KMS-11 (cell line): ENCODE measurements around the gene CPED1.

Experiments
- H2AFZ ChIP-seq: fragments of 200-600 bp; sonication (generic); 2 replicates; pipeline ENCODE4 v1.6.1; 2016; ENCODE audit warnings: antibody characterized with exemption, mixed run types, low read depth
- H3K27ac ChIP-seq: fragments of 200-600 bp; sonication (generic); 2 replicates; pipeline ENCODE4 v1.6.1; 2016; ENCODE audit warnings: mild to moderate bottlenecking, mixed run types
- H3K27me3 ChIP-seq: fragments of 200-600 bp; sonication (generic); 2 replicates; pipeline ENCODE4 v1.6.1; 2017; ENCODE audit warnings: mild to moderate bottlenecking, low read depth, mixed run types, moderate library complexity; ENCODE audit not compliant: insufficient read depth
- H3K36me3 ChIP-seq: fragments of 200-600 bp; sonication (generic); 2 replicates; pipeline ENCODE4 v1.6.1; 2017; ENCODE audit warnings: mild to moderate bottlenecking, mixed run types; ENCODE audit not compliant: insufficient read depth
- H3K4me1 ChIP-seq: fragments of 200-600 bp; sonication (generic); 2 replicates; pipeline ENCODE4 v1.6.1; 2016; ENCODE audit warnings: mild to moderate bottlenecking, low read depth, mixed run types; ENCODE audit not compliant: poor library complexity, severe bottlenecking
- H3K4me2 ChIP-seq: fragments of 200-600 bp; sonication (generic); 2 replicates; pipeline ENCODE4 v1.7.0; 2016; ENCODE audit warnings: mild to moderate bottlenecking, mixed run types
- H3K4me3 ChIP-seq: fragments of 200-600 bp; sonication (generic); IDR thresholded peaks from 2 replicates; pipeline ENCODE4 v1.6.1; 2017; ENCODE audit warnings: low read depth, low read length, mixed read lengths; ENCODE audit not compliant: insufficient read depth
- H3K79me2 ChIP-seq: fragments of 200-600 bp; sonication (generic); 2 replicates; pipeline ENCODE4 v1.6.1; 2016; ENCODE audit warnings: low read depth, mixed run types; ENCODE audit not compliant: insufficient read depth
- H3K9ac ChIP-seq: fragments of 200-600 bp; sonication (generic); 2 replicates; pipeline ENCODE4 v1.6.1; 2016; ENCODE audit warnings: mild to moderate bottlenecking, mixed run types
- H4K20me1 ChIP-seq: fragments of 200-600 bp; sonication (generic); 2 replicates; pipeline ENCODE4 v1.6.1; 2016; ENCODE audit warnings: mild to moderate bottlenecking, mixed run types; ENCODE audit not compliant: insufficient read depth
- CTCF ChIP-seq: fragments of 200-600 bp; sonication (generic); conservative IDR thresholded peaks from 2 replicates; pipeline ENCODE4 v1.6.1; 2017; ENCODE audit warnings: low read depth, mild to moderate bottlenecking, antibody characterized with exemption, low read length, moderate library complexity, mixed read lengths

CPED1 gene

GRCh38 chr7:120964088-120964487, 24.4 kb upstream of the CPED1 start:
- H2AFZ ChIP-seq = no peak overlapping the region
- peaks cover 2% of the 10 kb centered on the region for H3K36me3 ChIP-seq
- H3K4me1 ChIP-seq = peaks cover 7% of the 10 kb centered on the region
- TF ChIP-seq CTCF = no peak
- H3K27me3 ChIP-seq = no peaks in the 10 kb centered on the region
- no peak overlapping the region for H3K4me3 ChIP-seq
- H3K4me2 ChIP-seq = no peak overlapping the region
- H3K9ac ChIP-seq = no peak overlapping the region
- no peak overlapping the region for H3K27ac ChIP-seq
- H3K79me2 ChIP-seq = no peaks in the 10 kb centered on the region
- no peaks in the 10 kb centered on the region; the same call in 1 of the 2 replicates for H4K20me1 ChIP-seq

- Histone ChIP-seq H3K27ac (no peak overlapping the region), H3K36me3 (peaks cover 5% of the 10 kb centered on the region), H3K27me3 (no peaks in the 10 kb centered on the region), H3K4me3 (no peak overlapping the region), H3K79me2 (no peaks in the 10 kb centered on the region), H3K4me1 (peaks cover 4% of the 10 kb centered on the region), H2AFZ (no peak overlapping the region), H4K20me1 (no peaks in the 10 kb centered on the region; the same call in 1 of the 2 replicates), H3K4me2 (no peak overlapping the region), H3K9ac (no peak overlapping the region)
- TF ChIP-seq CTCF = no peak
Measured at GRCh38 chr7:120966961-120967360, 21.6 kb upstream of the CPED1 start.

- H3K27me3 ChIP-seq = no peaks in the 10 kb centered on the region
- no peak overlapping the region for H3K9ac ChIP-seq
- H3K4me2 ChIP-seq = no peak overlapping the region
- peaks cover 5% of the 10 kb centered on the region for H3K36me3 ChIP-seq
- H2AFZ ChIP-seq = no peak overlapping the region
- H4K20me1 ChIP-seq = no peaks in the 10 kb centered on the region
- no peak overlapping the region for H3K4me3 ChIP-seq
- no peak overlapping the region for H3K27ac ChIP-seq
- no peak for TF ChIP-seq CTCF
- H3K79me2 ChIP-seq = no peaks in the 10 kb centered on the region
- H3K4me1 ChIP-seq = no peaks in the 10 kb centered on the region
Measured at GRCh38 chr7:120973849-120974248, 14.7 kb upstream of the CPED1 start.

- H2AFZ ChIP-seq = no peak overlapping the region
- H3K4me2 ChIP-seq = no peak overlapping the region
- TF ChIP-seq CTCF = no peak
- no peaks in the 10 kb centered on the region for H3K79me2 ChIP-seq
- no peak overlapping the region for H3K27ac ChIP-seq
- H3K36me3 ChIP-seq = no peaks in the 10 kb centered on the region
- no peaks in the 10 kb centered on the region for H3K27me3 ChIP-seq
- H4K20me1 ChIP-seq = no peaks in the 10 kb centered on the region
- H3K4me1 ChIP-seq = peaks cover 17% of the 10 kb centered on the region
- no peak overlapping the region for H3K9ac ChIP-seq
- no peak overlapping the region for H3K4me3 ChIP-seq
Measured at GRCh38 chr7:120979765-120980499, 8.6 kb upstream of the CPED1 start.
